MM.1S (cell line): ENCODE results near the gene SSBP3.

Experiments
- DNase-seq: peaks from one replicate; pipeline ENCODE4 v3.0.0-alpha.2; 2015
- H2AFZ ChIP-seq: fragments of 300-600 bp; sonication (generic); 2 replicates; pipeline ENCODE4 v1.6.0; 2016; ENCODE audit warnings: antibody characterized with exemption, low read length
- H3F3A ChIP-seq: fragments of 300-600 bp; sonication (generic); 2 replicates; pipeline ENCODE4 v1.6.1; 2016; ENCODE audit warnings: mild to moderate bottlenecking, antibody characterized with exemption, low read length, moderate library complexity, mixed read lengths; ENCODE audit not compliant: insufficient read depth
- H3K27ac ChIP-seq: fragments of 300-600 bp; sonication (generic); 2 replicates; pipeline ENCODE4 v1.5.1; 2016; ENCODE audit warnings: mild to moderate bottlenecking, low read length
- H3K27me3 ChIP-seq: fragments of 300-600 bp; sonication (generic); replicated peaks from 2 replicates; pipeline ENCODE4 v1.6.0; 2016; ENCODE audit warnings: low read length; ENCODE audit not compliant: insufficient read depth
- H3K36me3 ChIP-seq: fragments of 300-600 bp; sonication (generic); replicated peaks from 2 replicates; pipeline ENCODE4 v1.6.1; 2016; ENCODE audit warnings: mild to moderate bottlenecking, low read length, mixed read lengths; ENCODE audit not compliant: insufficient read depth
- H3K4me1 ChIP-seq: fragments of 300-600 bp; sonication (generic); 2 replicates; pipeline ENCODE4 v1.6.1; 2016; ENCODE audit warnings: low read length, mixed read lengths
- H3K4me2 ChIP-seq: fragments of 300-600 bp; sonication (generic); 2 replicates; pipeline ENCODE4 v1.6.0; 2016; ENCODE audit warnings: low read depth, low read length
- H3K4me3 ChIP-seq: fragments of 300-600 bp; sonication (generic); 2 replicates; pipeline ENCODE4 v1.5.1; 2016; ENCODE audit warnings: low read length, mixed read lengths
- H3K79me2 ChIP-seq: fragments of 300-600 bp; sonication (generic); 2 replicates; pipeline ENCODE4 v1.6.1; 2016; ENCODE audit warnings: mixed run types, low read length, mixed read lengths
- H3K9ac ChIP-seq: fragments of 300-600 bp; sonication (generic); 2 replicates; pipeline ENCODE4 v1.6.1; 2016; ENCODE audit warnings: low read length, mixed read lengths
- H3K9me2 ChIP-seq: fragments of 300-600 bp; sonication (generic); replicated peaks from 2 replicates; pipeline ENCODE4 v1.6.1; 2016; ENCODE audit warnings: mild to moderate bottlenecking, low read length, mixed read lengths; ENCODE audit not compliant: insufficient read depth
- H3K9me3 ChIP-seq: fragments of 300-600 bp; sonication (generic); replicated peaks from 2 replicates; pipeline ENCODE4 v1.6.1; 2016; ENCODE audit warnings: mild to moderate bottlenecking, low read length, mixed read lengths; ENCODE audit not compliant: insufficient read depth
- H4K20me1 ChIP-seq: fragments of 300-600 bp; sonication (generic); 2 replicates; pipeline ENCODE4 v1.6.1; 2016; ENCODE audit warnings: mild to moderate bottlenecking, low read length, moderate library complexity, mixed read lengths; ENCODE audit not compliant: insufficient read depth
- EZH2 ChIP-seq: fragments of 300-600 bp; sonication (generic); optimal IDR thresholded peaks from 2 replicates; pipeline ENCODE3; 2017; ENCODE audit warnings: low read depth, mild to moderate bottlenecking, antibody characterized with exemption, low read length, mixed read lengths
- EZH2phosphoT487 ChIP-seq: fragments of 300-600 bp; sonication (generic); IDR thresholded peaks from 2 replicates; pipeline ENCODE4 v1.6.1; 2018; ENCODE audit warnings: antibody characterized with exemption, low read length
- TF ChIP-seq, protein P1 (sequence below): fragments of 300-600 bp; sonication (generic); IDR thresholded peaks from 2 replicates; pipeline ENCODE4 v1.5.1; 2016; ENCODE audit warnings: antibody characterized with exemption, low read length, mixed read lengths

SSBP3 gene

DNA sequence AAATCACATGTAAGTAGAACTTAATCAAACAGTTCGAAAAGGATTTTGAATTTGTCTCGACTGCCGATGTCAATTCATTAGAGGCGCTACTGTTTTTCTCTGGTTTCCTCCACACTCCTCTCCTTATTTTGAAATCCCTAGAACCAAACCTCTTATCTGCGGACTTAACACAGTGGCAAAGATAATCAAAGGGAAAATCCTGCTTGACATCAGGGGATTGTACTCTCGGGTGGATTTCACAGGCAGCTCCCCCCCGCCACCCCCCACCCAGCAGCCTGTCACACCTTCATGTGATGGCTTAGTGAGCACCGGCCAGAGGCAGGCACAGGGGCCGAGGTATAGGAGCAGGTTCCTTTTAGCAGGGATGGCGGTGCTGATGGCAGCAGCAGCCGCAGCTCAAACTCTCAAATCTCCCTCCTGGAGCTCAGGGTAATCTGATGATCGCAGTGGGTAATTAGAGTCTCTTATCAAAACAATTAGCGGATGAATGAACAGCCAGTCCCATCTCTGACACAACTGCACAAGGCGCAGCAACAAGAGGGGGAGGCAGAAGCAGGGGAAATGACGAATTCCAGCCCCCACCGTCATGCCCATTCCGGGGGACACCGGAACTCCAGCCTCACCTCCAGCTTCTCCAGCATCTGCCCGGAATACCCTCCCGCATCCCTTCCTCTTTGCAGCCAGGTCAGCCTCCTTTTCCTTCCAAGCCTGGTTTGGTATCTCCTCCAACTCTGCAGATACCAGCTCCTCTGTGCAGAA is 80.3 kb downstream of the SSBP3 start:
- no peak overlapping the region for H3K27ac ChIP-seq
- 0 out of 2 replicates have a peak, but pooled peaks cover 3% of the 10 kb centered on the region for H4K20me1 ChIP-seq
- H3K36me3 ChIP-seq = no peaks in the 10 kb centered on the region
- H3K9me3 ChIP-seq = no peaks in the 10 kb centered on the region
- H3K27me3 ChIP-seq = no peaks in the 10 kb centered on the region
- no peaks in the 10 kb centered on the region for H3F3A ChIP-seq
- no peak overlapping the region for H3K9ac ChIP-seq
- no peaks in the 10 kb centered on the region for H3K4me1 ChIP-seq
- no peaks in the 10 kb centered on the region for H3K9me2 ChIP-seq
- DNase-seq = no peak
- no peak overlapping the region for H2AFZ ChIP-seq
- H3K79me2 ChIP-seq = peaks cover 62% of the 10 kb centered on the region
- H3K4me2 ChIP-seq = no peak overlapping the region
- TF ChIP-seq EZH2 (no peak), EZH2phosphoT487 (no peak)
- TF ChIP-seq, protein P1, sequence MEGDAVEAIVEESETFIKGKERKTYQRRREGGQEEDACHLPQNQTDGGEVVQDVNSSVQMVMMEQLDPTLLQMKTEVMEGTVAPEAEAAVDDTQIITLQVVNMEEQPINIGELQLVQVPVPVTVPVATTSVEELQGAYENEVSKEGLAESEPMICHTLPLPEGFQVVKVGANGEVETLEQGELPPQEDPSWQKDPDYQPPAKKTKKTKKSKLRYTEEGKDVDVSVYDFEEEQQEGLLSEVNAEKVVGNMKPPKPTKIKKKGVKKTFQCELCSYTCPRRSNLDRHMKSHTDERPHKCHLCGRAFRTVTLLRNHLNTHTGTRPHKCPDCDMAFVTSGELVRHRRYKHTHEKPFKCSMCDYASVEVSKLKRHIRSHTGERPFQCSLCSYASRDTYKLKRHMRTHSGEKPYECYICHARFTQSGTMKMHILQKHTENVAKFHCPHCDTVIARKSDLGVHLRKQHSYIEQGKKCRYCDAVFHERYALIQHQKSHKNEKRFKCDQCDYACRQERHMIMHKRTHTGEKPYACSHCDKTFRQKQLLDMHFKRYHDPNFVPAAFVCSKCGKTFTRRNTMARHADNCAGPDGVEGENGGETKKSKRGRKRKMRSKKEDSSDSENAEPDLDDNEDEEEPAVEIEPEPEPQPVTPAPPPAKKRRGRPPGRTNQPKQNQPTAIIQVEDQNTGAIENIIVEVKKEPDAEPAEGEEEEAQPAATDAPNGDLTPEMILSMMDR = no peak
- no peak overlapping the region for H3K4me3 ChIP-seq

DNA sequence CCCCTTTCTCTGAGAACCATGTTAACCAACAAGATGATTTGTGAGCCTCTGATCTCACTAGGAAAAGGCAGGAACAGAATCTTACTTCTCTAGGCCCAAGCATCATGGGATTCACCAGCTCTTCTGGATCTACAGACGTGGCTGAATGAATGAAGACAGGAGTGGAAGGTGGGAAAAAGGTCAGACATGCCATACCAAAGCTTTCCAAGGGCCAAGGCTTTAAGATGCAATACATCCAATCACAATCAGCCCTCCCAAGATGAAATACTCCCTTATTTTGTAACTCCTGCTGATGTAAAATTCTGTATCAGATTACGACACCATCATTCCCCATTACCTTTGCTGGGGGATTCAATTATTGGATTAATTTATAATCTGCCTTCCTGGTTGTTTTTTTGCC is 80.9 kb downstream of the SSBP3 start:
- Histone ChIP-seq H3K9me3 (no peaks in the 10 kb centered on the region), H3K27me3 (no peaks in the 10 kb centered on the region), H3K9ac (no peak overlapping the region), H3K9me2 (no peaks in the 10 kb centered on the region), H4K20me1 (0 out of 2 replicates have a peak, but pooled peaks cover 3% of the 10 kb centered on the region), H2AFZ (no peak overlapping the region), H3K4me3 (no peak overlapping the region), H3K79me2 (peaks cover 57% of the 10 kb centered on the region), H3K27ac (no peak overlapping the region), H3K4me2 (no peak overlapping the region), H3F3A (no peaks in the 10 kb centered on the region), H3K4me1 (no peaks in the 10 kb centered on the region), H3K36me3 (no peaks in the 10 kb centered on the region)
- TF ChIP-seq, protein P1 = no peak
- TF ChIP-seq EZH2 (no peak), EZH2phosphoT487 (no peak)
- DNase-seq = no peak

DNA sequence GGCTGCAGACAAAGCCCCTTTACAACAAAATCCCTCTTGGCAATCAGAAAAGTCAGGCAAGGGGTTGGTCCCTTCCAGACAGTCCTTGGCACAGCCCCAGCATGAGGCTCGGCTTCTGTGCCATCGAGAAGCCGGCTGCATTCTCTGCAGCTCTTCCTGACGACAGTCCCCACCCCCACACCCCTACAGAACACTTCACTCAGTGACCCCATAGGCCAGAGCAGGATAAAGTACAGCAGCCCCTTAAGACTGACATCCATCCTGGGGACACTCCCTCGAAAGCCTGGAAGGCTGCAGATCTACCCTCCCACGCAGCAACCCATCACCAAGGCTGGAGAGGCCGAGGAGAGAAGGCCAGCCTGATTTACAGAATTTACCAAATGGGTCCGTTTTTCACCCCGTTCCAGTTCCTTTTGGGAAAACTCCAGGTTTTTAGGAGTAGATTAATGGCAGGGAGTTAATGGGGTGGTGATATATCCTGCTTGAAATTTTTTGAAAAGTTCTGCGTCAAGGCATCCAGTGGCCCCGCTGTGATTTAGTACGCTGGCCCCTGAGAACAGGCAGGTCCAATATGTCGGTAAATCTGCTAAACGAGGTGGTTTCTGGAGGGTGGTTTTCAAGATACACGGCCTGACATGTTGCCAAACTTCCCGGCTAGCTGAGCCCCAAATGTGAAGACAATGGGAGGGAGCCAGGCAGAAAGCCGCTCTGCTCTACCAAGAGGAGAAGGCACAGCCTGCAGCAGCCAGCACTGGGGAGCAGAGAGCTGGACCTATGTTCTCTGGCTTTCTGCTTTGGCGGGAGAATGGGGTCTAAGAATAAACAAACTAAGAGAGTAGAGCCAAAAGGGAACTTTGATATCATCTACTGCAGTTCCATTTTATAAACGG is 81.7 kb downstream of the SSBP3 start:
- no peak overlapping the region for H2AFZ ChIP-seq
- H3F3A ChIP-seq = no peaks in the 10 kb centered on the region
- DNase-seq = no peak
- H3K27me3 ChIP-seq = no peaks in the 10 kb centered on the region
- H3K4me2 ChIP-seq = no peak overlapping the region
- no peak overlapping the region for H3K9ac ChIP-seq
- no peaks in the 10 kb centered on the region for H3K9me3 ChIP-seq
- 0 out of 2 replicates have a peak, but pooled peaks cover 3% of the 10 kb centered on the region for H4K20me1 ChIP-seq
- no peak overlapping the region for H3K4me3 ChIP-seq
- TF ChIP-seq EZH2phosphoT487 = no peak
- TF ChIP-seq, protein P1 = no peak
- TF ChIP-seq EZH2 = no peak
- no peaks in the 10 kb centered on the region for H3K9me2 ChIP-seq
- H3K36me3 ChIP-seq = no peaks in the 10 kb centered on the region
- H3K79me2 ChIP-seq = peaks cover 49% of the 10 kb centered on the region
- no peaks in the 10 kb centered on the region for H3K4me1 ChIP-seq
- H3K27ac ChIP-seq = no peak overlapping the region
